GM12891 (cell line): ENCODE data around the gene EXOC4.
"Not testable (repeated sequence)": the region's sequence is repeated elsewhere in the genome, so short reads cannot be mapped to it uniquely, and the experiment has no call there.

Source experiments
- DNase-seq: peaks from one replicate; pipeline ENCODE4 v3.0.0; 2011; ENCODE audit warnings: low spot score; ENCODE audit not compliant: insufficient read length
- FAIRE-seq: peaks from 2 replicates; lab custom pipeline; 2011; peaks lifted over from hg19 to GRCh38; lab: Jason Lieb, UNC
- PAX5 ChIP-seq: IDR thresholded peaks from 2 replicates; pipeline ENCODE4 v1.6.1; 2011; ENCODE audit warnings: low read length, moderate library complexity, mild to moderate bottlenecking; ENCODE audit not compliant: insufficient read depth, severe bottlenecking
- POLR2A ChIP-seq: IDR thresholded peaks from 2 replicates; pipeline ENCODE4 v1.6.1; 2011; ENCODE audit warnings: low read depth, low read length, control low read depth
- POLR2AphosphoS5 ChIP-seq: IDR thresholded peaks from 2 replicates; pipeline ENCODE4 v1.6.1; 2011; ENCODE audit warnings: low read depth, low read length, control low read depth
- POU2F2 ChIP-seq: IDR thresholded peaks from 2 replicates; pipeline ENCODE4 v1.6.1; 2011; ENCODE audit warnings: low read depth, mild to moderate bottlenecking, control low read depth, low read length, moderate library complexity
- SPI1 ChIP-seq: IDR thresholded peaks from 2 replicates; pipeline ENCODE4 v1.6.1; 2011; ENCODE audit warnings: low read depth, low read length, control low read depth
- TAF1 ChIP-seq: IDR thresholded peaks from 2 replicates; pipeline ENCODE4 v1.6.1; 2011; ENCODE audit warnings: low read depth, low read length, control low read depth

The EXOC4 gene

DNA sequence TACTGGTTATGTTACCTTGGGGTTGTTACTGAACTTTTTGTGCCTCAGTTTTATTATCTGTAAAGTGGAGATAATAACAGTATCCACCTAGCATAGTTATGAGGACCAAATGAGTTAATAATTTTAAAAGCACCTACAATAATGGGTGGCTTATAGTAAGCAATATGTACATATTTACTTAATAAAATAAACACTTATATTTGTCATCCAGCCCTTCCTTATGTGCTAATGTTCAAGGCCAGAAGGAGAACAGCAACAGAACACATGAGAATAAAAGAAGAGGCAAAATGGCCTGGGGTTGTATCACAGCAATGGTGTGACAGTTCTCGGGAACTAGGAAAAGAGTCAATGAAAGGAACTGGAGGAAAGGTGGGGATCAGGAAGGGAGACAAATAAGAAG is 618.9 kb downstream of the EXOC4 start:
- FAIRE-seq (no peak), DNase-seq (no peak)
- no peak for TF ChIP-seq POLR2AphosphoS5
- no peak for TF ChIP-seq SPI1
- no peak for TF ChIP-seq TAF1
- no peak for TF ChIP-seq PAX5
- TF ChIP-seq POLR2A = no peak
- TF ChIP-seq POU2F2 = no peak

- no peak for FAIRE-seq
Measured at GRCh38 chr7:133873187-133873586, 620.3 kb downstream of the EXOC4 start.

GRCh38 chr7:133873631-133874030 is 620.8 kb downstream of the EXOC4 start:
- DNase-seq (no peak), FAIRE-seq (no peak)
- TF ChIP-seq POLR2AphosphoS5 (no peak), POLR2A (no peak), SPI1 (no peak), POU2F2 (no peak), TAF1 (no peak), PAX5 (no peak)

More at GRCh38 chr7:133873187-133873586, 620.3 kb downstream of the EXOC4 start:
- no peak for DNase-seq
- no peak for TF ChIP-seq POU2F2
- no peak for TF ChIP-seq POLR2A
- no peak for TF ChIP-seq PAX5
- TF ChIP-seq SPI1 = no peak
- TF ChIP-seq POLR2AphosphoS5 = no peak
- no peak for TF ChIP-seq TAF1

GRCh38 chr7:133883591-133883990 is 630.7 kb downstream of the EXOC4 start:
- no peak for DNase-seq
- TF ChIP-seq PAX5 (no peak), TAF1 (no peak), POLR2A (no peak), POLR2AphosphoS5 (no peak), SPI1 (no peak), POU2F2 (no peak)
- no peak for FAIRE-seq

DNA sequence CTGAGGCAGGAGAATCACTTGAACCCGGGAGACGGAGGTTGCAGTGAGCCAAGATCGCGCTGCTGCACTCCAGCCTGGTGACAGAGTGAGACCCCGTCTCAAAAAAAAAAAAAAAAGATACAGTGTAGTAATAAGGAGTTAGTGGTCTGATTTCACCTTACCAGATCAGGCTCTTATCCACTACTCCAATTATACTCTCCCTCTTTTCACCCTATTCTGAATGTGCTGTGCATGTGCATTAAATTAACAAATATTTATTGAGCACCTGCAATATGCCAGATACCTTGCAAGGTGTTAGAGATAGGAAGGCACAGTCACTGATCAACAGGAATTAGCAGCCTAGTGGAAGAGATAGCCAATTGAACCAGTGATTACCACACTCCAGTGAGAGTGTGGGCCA is 632.3 kb downstream of the EXOC4 start:
- no peak for FAIRE-seq
- no peak for DNase-seq
- TF ChIP-seq PAX5 (no peak), POLR2AphosphoS5 (no peak), TAF1 (no peak), POLR2A (no peak), SPI1 (no peak), POU2F2 (no peak)

DNA sequence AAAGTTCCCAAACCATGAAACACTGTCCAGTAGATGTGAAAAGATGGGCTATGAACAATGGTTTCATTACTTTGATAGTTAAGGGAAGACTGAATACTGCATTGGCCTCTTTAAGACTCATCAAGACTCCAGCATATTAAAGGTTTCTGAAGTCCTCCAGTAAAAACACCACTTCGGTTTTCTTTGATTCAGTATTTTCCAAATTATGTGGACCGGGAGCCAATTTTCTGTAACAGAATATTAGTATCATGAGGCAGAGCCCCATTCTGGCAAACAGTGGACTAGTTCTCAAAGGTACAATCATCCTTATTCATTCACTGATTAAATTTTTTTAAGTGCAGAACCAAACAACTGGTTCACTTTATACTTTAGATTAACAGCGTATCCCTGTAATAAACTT is 633.2 kb downstream of the EXOC4 start:
- no peak for DNase-seq
- TF ChIP-seq SPI1 = no peak
- TF ChIP-seq PAX5 = no peak
- TF ChIP-seq TAF1 = no peak
- TF ChIP-seq POLR2A = no peak
- TF ChIP-seq POU2F2 = no peak
- TF ChIP-seq POLR2AphosphoS5 = no peak
- no peak for FAIRE-seq

DNA sequence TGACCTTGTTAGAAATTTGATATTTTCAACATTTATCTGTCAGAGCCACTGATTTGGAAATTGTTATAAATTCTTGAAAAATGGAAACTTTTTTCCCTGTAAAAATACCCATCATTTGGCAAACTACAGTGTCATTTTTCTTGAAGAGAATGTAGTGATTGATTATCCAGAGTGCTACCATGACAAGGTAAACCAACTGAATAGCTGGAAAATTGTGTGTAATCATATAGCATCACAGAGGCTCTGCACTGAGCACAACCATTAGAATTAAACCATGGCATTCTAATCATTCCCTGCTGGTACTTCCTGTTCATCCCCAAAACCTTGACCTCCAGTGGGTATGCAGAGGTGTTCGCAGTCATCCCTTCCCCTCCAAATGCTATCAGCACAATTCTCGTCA is 633.9 kb downstream of the EXOC4 start:
- DNase-seq (no peak), FAIRE-seq (no peak)
- TF ChIP-seq POLR2AphosphoS5 (no peak), POLR2A (no peak), POU2F2 (no peak)

DNA sequence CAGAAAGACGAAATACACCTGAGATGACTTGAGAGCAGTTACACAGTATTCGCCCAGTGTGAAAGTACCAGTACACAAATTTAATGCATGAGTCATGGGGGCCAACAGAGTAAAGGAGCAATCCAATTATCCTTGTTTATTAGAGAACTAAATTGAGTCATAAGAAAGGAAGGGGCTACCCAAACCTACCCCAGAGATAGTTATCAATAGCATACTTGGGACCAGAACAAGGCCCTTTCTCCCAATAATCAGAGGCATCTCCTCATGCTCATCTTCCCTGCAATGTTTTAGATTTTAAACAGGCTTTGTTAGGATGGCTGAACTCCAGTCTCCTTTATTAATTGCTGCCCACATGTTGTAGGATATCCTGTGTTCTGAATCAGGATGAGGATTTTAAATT is 634.6 kb downstream of the EXOC4 start:
- TF ChIP-seq POLR2AphosphoS5 (no peak), TAF1 (no peak), SPI1 (no peak), POLR2A (no peak), POU2F2 (no peak), PAX5 (no peak)
- no peak for DNase-seq
- no peak for FAIRE-seq

- TF ChIP-seq POLR2AphosphoS5 (no peak), POU2F2 (no peak), POLR2A (no peak), TAF1 (no peak), SPI1 (no peak), PAX5 (no peak)
- FAIRE-seq = no peak
- no peak for DNase-seq
Measured at GRCh38 chr7:133888061-133888930, 635.4 kb downstream of the EXOC4 start.

DNA sequence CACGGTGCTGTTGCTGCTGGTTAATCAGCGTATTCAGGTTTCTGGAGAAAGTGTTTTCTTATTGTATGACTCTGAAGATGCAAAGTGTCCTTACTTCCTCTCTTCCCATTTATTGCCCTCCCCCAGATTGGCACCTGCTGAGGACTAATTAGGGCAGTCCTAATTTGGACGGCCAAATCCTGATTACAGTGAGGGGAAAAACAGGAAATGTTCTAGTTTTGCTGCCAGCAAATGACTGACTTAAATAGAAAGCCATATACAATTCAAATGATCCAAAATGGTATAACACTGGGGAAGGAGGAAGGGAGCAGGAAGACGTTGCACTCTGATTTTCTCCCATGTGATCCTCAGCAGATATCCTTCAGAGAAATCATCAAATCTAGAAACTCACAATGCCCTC is 651.9 kb downstream of the EXOC4 start:
- FAIRE-seq (no peak), DNase-seq (no peak)
- no peak for TF ChIP-seq POLR2A
- no peak for TF ChIP-seq POU2F2
- TF ChIP-seq SPI1 = no peak
- no peak for TF ChIP-seq TAF1
- TF ChIP-seq PAX5 = no peak
- no peak for TF ChIP-seq POLR2AphosphoS5

GRCh38 chr7:133906553-133906952 is 653.7 kb downstream of the EXOC4 start:
- not testable (repeated sequence) for DNase-seq, FAIRE-seq
